ENCODE data around the gene CDKAL1. TPM values are rescaled to one million over a fixed set of nuclear protein-coding genes. Genes with fewer than 3 reads are reported as not detected.

The CDKAL1 gene
- total RNA-seq, 1 donor from 2014 or later, result 11.9 TPM

- Histone ChIP-seq H3K4me3 (no peak overlapping the region), H3K36me3 (no peaks in the 10 kb centered on the region), H3K4me1 (no peaks in the 10 kb centered on the region), H3K27me3 (no peaks in the 10 kb centered on the region), H3K9me3 (no peaks in the 10 kb centered on the region), H3K27ac (no peak overlapping the region)
- DNase-seq (ENCODE audit: low spot score in 2 of 2), result no peak
- TF ChIP-seq CTCF (IDR thresholded peaks at IDR 0.05), result no peak
- intact Hi-C loops (cut with DNase I), result no loop called here
Measured at GRCh38 chr6:21171801-21172200, 637.5 kb downstream of the CDKAL1 start.

GRCh38 chr6:21173031-21173430 is 638.8 kb downstream of the CDKAL1 start:
- no peaks in the 10 kb centered on the region for H3K27me3 ChIP-seq
- no peak for TF ChIP-seq CTCF (IDR thresholded peaks at IDR 0.05)
- no peak overlapping the region for H3K4me3 ChIP-seq
- no peaks in the 10 kb centered on the region for H3K4me1 ChIP-seq
- no peaks in the 10 kb centered on the region for H3K36me3 ChIP-seq
- intact Hi-C loops (cut with DNase I), result no loop called here
- H3K27ac ChIP-seq, result no peak overlapping the region
- DNase-seq (ENCODE audit: low spot score in 2 of 2), result no peak
- H3K9me3 ChIP-seq, result no peaks in the 10 kb centered on the region

GRCh38 chr6:21173678-21174077 is 639.4 kb downstream of the CDKAL1 start:
- H3K36me3 ChIP-seq, result no peaks in the 10 kb centered on the region
- intact Hi-C loops (cut with DNase I), result no loop called here
- no peaks in the 10 kb centered on the region for H3K4me1 ChIP-seq
- no peak for DNase-seq (ENCODE audit: low spot score in 2 of 2)
- no peak for TF ChIP-seq CTCF (IDR thresholded peaks at IDR 0.05)
- H3K4me3 ChIP-seq, result no peak overlapping the region
- no peak overlapping the region for H3K27ac ChIP-seq
- no peaks in the 10 kb centered on the region for H3K9me3 ChIP-seq
- H3K27me3 ChIP-seq, result no peaks in the 10 kb centered on the region

DNA sequence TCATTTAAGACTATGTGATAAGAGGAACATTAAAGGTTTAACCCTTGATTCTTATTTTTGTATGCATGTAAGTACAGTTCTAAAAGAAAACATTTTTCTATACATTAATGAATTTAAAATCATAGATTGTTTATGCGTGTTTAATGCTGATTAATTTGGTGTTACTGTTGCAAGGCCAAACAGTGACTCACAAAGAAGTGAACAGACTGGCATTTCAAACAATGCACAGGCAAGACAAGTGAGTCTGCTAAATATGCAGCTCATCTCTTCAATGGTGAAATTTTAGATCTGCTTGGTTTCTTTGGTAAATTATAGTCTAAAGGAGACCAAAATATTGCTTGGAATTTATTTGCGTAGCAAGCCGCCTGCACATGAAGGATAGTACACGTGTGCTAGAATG is 641.9 kb downstream of the CDKAL1 start:
- Histone ChIP-seq H3K36me3 (no peaks in the 10 kb centered on the region), H3K27me3 (no peaks in the 10 kb centered on the region), H3K27ac (no peak overlapping the region), H3K9me3 (no peaks in the 10 kb centered on the region), H3K4me3 (no peak overlapping the region), H3K4me1 (no peaks in the 10 kb centered on the region)
- intact Hi-C loops (cut with DNase I), result no loop called here
- TF ChIP-seq CTCF (IDR thresholded peaks at IDR 0.05), result no peak
- no peak for DNase-seq (ENCODE audit: low spot score in 2 of 2)

DNA sequence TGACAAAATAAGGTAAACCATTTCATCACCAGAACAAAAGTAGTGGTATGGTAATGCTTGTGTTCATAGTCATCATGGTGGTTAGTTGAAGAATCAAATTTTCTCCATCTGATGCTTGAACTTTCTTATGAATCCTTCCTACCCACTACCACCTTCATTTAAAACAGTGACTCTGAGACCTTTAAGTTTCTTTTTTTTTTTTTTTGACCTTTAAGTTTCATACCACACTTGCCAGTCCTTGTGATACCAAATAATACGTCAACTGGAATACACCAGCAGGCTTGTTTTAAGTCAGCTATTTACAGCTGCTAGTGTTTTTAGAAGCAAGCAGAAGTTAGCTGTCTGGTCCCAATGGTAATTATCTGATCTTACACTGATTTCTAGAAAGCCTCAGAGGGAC is 645.9 kb downstream of the CDKAL1 start:
- no peaks in the 10 kb centered on the region for H3K27me3 ChIP-seq
- H3K4me1 ChIP-seq, result no peaks in the 10 kb centered on the region
- TF ChIP-seq CTCF (IDR thresholded peaks at IDR 0.05), result no peak
- H3K36me3 ChIP-seq, result no peaks in the 10 kb centered on the region
- no peaks in the 10 kb centered on the region for H3K9me3 ChIP-seq
- no peak overlapping the region for H3K4me3 ChIP-seq
- DNase-seq (ENCODE audit: low spot score in 2 of 2), result no peak
- no peak overlapping the region for H3K27ac ChIP-seq
- intact Hi-C loops (cut with DNase I), result no loop called here

- H3K36me3 ChIP-seq, result no peaks in the 10 kb centered on the region
- no peak for DNase-seq (ENCODE audit: low spot score in 2 of 2)
- no peak for TF ChIP-seq CTCF (IDR thresholded peaks at IDR 0.05)
- H3K4me1 ChIP-seq, result no peaks in the 10 kb centered on the region
- no peaks in the 10 kb centered on the region for H3K27me3 ChIP-seq
- H3K9me3 ChIP-seq, result no peaks in the 10 kb centered on the region
- intact Hi-C loops (cut with DNase I), result no loop called here
- H3K4me3 ChIP-seq, result no peak overlapping the region
- no peak overlapping the region for H3K27ac ChIP-seq
Measured at GRCh38 chr6:21180800-21181337, 646.6 kb downstream of the CDKAL1 start.

Measured in ascending aorta (tissue), 2 donors.